ENCODE data around the gene CIB4.

Gene CIB4

DNA sequence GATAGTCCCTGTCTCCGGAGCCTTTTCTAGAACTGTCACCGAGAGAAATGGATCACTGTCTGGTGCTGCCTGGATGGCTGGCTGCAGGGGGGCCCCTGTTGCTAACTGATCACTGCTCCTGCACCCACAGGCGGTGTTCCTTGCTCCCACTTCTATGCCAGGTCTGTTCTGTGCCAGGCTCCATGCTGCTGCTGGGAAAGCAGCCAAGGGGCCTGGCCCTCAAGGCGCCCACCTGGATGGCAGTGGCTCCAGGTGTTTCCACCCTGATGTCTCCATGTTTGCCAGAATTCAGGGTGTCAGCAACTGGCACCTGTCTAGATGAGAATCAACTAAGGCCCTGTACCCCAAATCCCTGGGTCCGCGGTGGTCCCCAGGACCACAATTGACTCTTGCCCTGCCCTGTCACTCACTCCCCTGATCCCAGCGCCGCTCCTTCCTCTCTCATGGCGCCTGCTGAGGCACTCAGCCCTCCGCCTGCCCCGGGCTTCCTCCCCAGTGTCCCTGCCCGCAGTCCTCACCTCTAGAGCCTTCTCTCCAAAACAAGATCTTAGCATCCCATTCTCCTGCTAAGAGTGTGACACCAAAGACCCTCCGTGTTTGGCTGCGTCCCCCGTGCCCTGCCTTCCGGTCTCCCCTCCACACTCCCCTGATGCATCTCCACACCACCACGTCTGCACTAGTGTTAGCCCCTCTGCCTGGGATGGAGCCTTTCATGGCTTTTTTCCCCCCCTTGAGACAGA is 90.7 kb downstream of the CIB4 start:
- DNase-seq (ENCODE audit: low read depth), result no peak

DNA sequence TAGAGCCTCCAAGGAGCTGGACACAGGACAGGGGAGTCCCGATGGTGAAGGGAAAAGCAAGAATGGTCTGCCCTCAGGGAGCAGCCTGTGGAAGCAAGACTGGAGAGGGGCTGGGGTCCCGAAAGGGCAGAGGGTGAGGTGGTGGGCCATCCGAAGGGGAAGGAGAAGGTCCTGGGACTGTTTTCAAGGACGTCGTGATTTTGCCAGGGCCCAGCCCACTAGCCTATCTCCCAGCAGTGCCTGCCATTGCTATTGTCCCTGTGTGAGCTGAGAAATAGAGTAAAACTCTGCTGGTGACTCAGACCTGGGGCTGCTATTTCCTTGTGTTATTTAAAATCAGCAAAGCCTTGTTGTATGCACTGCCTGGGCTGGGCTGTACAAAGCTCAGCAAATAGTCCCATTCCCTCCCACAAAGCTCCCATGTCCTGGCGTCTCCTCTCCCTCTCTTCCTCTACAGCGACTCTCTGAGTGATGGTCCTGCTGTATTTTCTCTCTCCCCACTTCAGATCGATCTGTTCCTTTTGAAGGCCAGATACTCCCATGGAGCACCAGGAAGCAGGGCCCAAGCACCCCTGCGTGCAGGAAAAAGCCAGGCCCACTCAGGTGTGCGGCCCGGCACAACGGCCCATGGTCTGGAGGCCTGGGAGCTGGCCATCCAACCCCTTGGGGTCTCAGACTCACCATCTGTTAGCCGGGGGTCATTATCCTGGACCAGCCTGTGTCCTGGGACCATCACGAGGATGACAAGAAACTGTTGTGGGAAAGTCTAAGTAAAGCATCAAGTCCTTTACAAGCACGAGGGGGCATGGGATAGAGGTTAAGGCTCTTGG is 98.3 kb downstream of the CIB4 start:
- no peak for DNase-seq (ENCODE audit: low read depth)

DNA sequence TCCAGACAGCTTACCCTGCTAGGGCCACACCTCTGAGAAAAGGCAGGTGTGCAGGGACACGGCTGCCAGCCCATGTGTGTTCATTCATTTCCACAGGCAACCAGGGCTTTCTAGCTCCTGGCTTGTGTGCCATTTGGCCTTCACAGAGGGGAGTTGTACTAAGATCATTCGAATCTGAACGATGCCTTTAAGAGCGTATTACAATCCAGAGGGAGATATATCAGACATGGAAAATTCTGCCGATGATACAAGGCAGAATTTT is 99.0 kb downstream of the CIB4 start:
- DNase-seq (ENCODE audit: low read depth), result no peak

DNA sequence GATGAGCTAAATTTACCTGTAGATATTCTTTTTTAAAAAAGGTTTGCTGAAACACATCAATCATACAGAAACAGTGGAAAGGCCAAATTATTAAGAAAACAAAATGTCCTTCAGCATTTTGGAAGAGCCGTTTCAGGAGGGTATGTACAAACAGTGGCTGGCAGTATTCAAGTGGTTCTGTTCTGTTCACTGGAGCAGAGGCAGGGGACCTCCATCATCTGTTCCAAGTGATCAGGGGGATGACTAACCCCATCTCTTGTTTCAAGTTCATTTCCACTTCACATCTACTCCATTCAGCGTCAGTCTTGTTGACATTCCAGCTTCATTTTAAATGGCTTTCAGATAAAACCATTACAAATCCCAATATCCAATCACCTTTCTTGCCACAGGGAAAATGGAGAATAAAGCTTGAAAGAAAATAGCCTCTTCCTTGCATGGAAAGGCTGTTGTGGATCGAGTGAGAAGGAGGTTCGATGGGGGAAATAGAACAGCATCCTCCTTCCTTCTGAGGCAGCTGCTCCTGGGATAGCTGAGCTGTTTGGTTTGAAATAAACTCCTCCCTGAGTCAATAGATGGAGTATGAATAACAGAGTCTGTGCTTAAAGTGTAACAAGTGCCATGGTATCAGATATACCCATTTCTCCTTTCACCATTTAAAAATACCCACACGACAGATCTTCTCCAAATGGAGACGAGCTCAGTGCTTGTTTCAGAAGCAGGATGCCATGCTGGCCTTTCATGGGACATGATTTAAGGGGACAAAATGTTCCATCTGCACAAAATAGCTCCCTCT is 99.6 kb downstream of the CIB4 start:
- DNase-seq (ENCODE audit: low read depth), result no peak

DNA sequence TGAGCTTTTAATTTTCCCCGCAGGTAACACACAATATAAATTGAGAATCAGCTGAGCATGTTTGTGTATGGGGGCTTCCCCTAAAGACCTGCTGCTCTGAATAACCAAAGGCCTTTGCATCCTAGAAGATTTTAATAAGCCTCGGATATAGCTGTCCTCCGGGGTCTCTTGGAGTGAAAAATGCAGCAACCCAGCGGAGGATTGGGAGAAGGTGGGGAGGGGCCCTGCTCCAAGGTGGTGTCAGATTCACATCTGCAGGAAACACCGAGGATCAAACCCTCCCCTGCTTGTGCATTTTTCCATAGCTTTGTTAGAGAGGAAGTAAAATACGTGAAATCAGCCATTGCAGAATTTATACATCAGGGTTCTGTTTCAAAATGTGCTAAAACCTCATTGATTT is 100.2 kb downstream of the CIB4 start:
- DNase-seq (ENCODE audit: low read depth), result no peak

DNA sequence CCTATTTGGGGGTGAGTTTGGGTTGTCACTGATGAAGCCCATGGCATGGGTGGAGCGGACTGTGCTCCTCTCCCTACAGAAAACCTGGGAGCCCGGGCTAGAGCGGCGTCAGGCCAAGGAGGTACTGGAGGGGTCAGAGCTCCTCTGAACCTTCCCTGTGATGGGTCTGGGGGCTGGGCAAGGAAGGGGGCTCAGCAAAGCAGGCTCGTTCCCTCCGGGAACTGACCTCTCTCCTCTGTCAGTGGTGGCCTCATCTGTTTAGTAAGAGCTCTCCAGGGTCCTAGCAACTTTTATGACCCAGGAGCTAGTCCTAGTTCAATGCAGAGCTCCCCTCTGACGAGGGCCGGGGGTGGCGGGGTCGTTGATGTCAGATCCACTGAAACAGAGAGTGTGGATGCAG is 100.9 kb downstream of the CIB4 start:
- no peak for DNase-seq (ENCODE audit: low read depth)

DNA sequence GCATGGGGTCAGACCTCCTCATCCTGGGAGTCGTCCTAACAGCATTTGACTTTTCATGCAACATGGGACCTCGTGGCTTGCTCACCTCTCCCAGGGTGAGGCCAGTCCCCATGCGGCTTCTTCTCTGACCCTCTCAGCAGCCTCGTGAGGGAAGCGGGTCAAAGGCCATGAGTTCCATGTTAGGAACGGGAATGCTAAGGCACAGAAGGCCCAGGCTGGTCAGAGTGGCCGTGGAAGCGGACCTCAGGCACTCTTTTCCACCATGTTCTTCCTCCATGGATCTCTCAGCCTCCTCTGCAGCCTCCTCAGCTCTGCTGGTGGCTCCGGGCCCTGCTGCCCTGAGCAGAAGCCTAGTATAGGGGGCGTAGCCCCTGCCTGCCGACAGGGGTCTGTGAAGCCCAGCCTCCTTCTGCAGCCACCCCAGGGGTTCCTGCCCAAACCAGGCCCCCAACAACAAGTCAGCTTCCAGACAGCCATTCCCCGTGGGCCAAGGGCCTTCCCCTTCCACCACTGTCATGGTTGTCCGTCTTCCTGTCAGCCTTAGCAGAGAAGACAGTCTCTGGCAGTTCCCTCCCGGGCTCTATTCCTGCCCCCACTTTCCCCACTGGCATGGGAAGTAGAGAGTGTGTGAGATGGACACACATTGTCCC is 103.2 kb downstream of the CIB4 start:
- DNase-seq (ENCODE audit: low read depth), result no peak

DNA sequence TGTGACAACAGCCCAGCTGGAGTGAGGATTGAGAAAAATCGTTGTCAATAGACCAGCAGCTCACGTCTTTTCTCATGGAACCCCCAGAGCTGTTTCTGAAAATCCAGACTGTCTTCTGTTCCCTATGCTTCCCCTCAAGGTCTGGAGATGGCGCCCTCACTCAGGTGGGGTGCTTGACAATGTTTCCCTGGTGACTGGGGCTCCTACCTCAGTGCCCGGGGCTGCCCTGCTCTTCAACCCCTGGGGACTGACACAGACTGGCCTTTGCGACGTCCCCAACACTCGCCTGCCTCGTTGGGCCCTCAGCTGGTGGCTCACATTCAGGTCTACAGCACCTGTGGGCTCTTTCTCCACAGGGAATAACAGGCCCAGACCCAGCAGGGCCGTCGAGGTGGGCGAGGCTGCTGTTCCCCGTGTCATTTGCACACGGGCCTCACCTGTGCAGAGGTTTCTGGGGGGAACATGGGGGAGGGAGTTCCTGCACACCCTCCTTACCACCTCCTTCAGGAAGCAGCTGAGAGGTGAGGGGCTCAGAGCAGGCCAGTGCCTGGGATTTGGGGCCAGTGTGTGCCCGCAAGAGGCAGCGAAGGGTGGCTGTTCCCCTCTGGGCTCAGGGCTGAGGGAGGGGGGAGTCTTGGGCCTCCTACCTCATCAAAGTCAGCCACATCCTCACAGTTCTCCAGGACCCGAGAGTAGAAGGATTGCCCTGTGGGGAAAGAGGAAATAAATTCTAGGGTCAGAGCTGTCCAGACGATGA is 103.9 kb downstream of the CIB4 start:
- no peak for DNase-seq (ENCODE audit: low read depth)

DNA sequence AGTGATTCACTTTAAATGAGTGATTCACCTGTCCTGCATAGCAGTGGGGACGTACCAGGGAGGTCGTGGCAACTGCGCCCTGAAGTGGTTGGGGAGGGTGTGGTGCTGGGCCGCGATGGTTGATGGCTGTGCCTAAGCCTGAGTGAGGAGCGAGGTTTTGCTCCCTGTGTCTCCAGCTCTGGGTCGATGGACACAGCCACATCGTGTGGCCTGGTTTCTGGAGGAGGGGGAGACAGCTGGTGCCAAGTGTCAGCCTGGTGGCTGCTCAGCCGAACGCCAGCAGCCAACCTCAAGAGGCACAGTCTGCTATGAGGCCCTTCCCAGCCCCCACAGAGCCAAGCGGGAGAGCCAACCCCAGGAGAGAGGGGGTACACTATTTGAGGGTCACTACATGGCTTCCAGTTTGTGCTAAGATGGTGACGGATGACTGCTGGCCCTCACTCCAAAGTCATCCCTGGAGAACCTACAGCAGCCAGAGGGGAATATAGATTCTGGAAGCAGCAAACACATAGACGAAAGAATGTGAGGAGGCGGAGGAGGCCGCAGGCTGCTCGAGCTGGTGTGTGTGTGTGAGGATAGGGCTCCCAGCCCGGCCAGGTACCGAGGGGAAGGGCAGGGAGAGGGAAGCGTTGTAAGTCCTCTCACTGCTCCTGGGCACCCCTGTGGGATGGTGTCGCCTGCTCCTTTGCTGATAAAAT is 104.6 kb downstream of the CIB4 start:
- DNase-seq (ENCODE audit: low read depth), result no peak

DNA sequence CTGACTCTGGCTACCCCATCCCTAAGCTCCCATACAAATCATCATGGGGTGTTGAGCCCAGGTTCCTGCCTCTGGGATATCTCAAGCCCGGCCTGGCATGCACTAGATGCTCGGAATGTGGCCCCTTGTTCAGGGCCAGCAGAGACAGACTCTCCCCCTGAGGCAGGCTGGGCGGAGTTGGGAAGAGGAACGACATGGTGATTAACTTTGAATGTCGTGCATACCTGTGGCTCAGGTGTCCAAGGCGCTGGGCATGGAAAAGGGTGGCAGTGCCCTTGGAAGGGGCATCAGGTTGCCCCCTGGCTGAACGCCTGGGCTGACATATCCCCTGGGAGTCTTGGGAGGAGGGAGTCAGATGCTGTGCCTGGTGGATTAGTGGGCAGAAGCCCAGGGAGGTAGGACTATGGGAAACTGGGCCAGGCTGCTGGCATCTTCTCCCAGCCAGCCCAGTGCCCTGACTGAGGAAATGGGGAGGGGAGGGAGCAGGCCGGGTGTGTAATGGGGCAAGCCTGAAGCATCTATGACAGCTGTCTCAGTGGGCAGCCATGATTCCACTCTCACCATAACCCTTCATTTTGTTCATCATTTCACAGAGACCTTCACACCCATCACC is 105.4 kb downstream of the CIB4 start:
- DNase-seq (ENCODE audit: low read depth), result no peak

DNA sequence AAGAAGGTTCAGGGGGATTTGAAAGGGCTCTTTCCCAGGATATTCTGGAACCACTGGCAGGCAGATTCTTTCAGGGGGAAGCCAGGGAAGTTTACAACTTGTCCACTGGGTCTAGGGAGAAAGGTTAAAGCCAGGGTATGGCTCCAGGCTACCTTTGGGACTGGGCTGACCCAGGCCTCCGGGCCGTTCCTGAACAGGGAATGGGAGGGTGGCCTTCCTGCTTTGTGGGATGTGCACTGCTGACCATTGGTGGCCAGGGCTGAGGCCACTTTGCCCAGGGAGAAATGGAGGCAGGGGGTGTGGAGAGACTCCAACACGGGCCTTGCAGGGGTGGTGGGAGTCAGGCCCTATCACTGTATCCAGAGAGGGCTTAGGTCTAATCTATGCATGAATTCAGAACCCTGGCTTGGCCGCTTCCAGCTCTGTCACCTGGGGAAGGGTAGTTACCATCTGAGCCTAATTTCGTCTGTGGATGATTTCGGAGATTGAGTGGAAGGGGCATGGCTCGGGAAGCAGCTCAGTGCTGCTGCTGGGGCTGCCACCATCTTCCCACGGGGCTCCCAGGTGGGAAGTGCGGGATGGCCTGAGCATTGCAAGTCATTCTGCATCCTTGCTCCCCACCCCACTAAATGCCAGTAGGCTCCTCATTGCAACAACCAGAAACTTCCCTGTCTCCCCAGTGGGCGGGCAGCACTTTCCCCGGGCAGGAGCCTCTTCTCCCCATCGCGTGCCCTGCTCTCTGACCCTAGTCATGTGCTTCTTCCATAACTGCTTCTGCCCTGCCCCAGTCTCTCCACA is 106.1 kb downstream of the CIB4 start:
- DNase-seq (ENCODE audit: low read depth), result no peak

DNA sequence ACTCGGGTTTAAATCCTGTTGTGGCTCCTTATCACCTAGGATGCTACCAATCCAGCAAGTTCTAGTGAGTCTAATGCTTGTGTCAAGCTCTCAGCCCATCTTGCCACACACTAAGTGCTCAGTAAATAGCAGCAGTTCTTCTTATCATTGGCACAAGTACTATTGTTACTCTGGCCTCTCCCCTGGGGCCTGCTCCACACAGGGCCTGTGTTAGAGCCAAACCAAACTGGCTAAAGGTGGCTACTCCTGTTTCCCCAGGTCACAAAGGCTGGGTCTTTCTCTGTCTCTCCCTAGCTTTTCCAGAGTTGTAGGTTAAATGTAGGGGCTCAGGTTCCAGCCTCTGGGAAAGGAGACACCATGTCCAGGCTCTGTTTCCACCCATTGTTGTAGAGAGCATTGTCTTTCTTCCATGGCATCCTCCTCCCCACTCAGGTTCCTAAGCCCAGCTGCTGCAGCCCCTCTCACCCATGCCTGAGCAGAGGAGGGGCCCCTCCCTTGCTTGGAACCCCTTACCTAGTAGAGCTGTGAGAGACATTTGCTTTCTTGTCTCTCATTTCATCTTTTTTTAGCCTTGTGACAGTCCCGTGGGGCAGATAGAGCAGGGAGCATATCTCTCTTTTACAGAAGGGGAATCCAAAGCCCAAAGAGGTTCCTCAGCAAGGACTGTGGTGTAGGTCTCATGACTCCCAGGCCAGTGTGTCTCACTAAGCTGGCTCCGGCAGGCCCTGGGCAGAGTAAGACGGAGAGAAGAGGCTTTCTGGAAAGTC is 106.9 kb downstream of the CIB4 start:
- DNase-seq (ENCODE audit: low read depth), result no peak

DNA sequence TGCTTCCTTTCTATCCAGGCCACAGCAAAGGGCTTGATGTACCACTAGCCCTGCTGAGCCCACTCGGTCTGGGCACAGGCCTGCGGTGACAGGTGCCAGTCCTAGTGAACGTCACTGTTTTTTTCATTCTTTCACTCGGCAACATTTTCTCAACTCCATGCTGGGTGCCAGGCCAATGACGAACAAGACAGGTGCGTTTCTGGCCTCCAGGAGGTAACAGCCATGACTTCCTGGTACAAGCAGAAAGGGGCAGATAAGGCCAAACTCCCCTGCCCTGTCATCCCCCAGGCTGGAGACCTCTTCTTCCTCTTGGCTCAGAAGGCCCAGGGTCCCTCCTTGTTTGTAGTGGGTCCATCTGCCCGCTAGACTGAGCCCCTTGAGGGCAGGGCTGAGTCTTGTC is 107.5 kb downstream of the CIB4 start:
- no peak for DNase-seq (ENCODE audit: low read depth)

DNA sequence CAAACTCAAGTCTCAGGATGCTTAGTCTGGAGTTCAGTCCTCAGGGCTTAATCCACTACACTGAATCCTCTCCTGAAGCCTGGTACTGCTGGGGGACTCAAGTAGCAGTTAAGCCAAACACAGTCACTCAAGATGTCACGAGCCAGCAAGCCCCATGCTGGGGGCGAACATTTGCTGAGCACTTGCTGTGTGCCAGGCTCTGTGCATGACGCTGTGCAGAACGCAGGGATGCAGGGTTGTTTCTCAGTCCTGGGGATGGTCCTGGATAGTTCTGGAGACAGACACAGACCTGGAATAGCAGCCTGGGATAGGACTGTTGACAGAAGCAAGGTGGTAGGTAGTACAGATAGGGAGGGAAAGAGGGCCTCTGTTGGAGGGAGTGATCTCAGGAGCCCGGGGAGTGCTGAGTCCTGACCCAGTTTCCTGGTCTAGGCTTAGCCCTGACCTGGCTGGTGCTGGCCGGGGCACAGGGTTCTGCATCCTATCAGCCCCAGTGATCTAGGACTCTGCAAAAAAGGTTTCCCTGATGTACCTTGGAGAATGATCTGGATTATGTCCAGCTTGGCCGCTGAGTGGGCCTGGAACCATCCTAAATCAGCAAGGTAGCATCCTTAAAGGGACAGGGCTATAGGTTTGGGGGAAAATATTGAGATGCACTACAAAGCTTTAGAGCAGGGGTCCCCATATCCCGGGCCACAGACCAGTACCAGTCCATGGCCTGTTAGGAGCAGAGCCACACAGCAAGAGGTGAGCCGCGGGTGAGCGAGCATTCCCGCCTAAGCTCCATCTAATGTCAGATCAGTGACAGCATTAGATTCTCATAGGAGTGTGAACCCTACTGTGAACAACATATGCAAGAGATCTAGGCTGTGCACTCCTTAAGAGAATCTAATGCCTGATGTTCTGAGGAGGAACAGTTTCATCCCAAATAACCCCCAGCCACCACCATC is 108.6 kb downstream of the CIB4 start:
- no peak for DNase-seq (ENCODE audit: low read depth)

Data from amniotic epithelial cell (primary cell).